ES-I3 (cell line): Measurements from ENCODE around the gene PARVG.

Experiments
- H3K36me3 ChIP-seq: 2 replicates; pipeline ENCODE4 v1.6.1; 2013; ENCODE audit warnings: mild to moderate bottlenecking, low read length, control low read depth, moderate library complexity; ENCODE audit not compliant: insufficient read depth
- H3K4me1 ChIP-seq: 2 replicates; pipeline ENCODE4 v1.6.1; 2013; ENCODE audit warnings: mild to moderate bottlenecking, control low read depth, low read length; ENCODE audit not compliant: insufficient read depth
- H3K9ac ChIP-seq: 2 replicates; pipeline ENCODE4 v1.6.1; 2013; ENCODE audit warnings: low read depth, mild to moderate bottlenecking, low read length, moderate library complexity
- H3K9me3 ChIP-seq: 2 replicates; pipeline ENCODE4 v1.6.1; 2013; ENCODE audit warnings: mild to moderate bottlenecking, low read length, moderate library complexity; ENCODE audit not compliant: control insufficient read depth, insufficient read depth

PARVG gene

GRCh38 chr22:44191036-44191454 lies 10.3 kb downstream of the PARVG start:
- no peaks in the 10 kb centered on the region for H3K36me3 ChIP-seq
- no peak overlapping the region for H3K9ac ChIP-seq
- no peaks in the 10 kb centered on the region for H3K9me3 ChIP-seq
- peaks cover 6% of the 10 kb centered on the region for H3K4me1 ChIP-seq

GRCh38 chr22:44192098-44192815 lies 11.5 kb downstream of the PARVG start:
- H3K9ac ChIP-seq: no peak overlapping the region

GRCh38 chr22:44192816-44193534 lies 12.2 kb downstream of the PARVG start:
- Histone ChIP-seq H3K4me1 (peaks cover 6% of the 10 kb centered on the region), H3K36me3 (no peaks in the 10 kb centered on the region), H3K9me3 (no peaks in the 10 kb centered on the region), H3K9ac (no peak overlapping the region)

More at GRCh38 chr22:44192098-44192815, 11.5 kb downstream of the PARVG start:
- peaks cover 6% of the 10 kb centered on the region for H3K4me1 ChIP-seq
- H3K9me3 ChIP-seq: no peaks in the 10 kb centered on the region
- no peaks in the 10 kb centered on the region for H3K36me3 ChIP-seq

GRCh38 chr22:44193535-44193891 lies 12.8 kb downstream of the PARVG start:
- H3K9ac ChIP-seq: no peak overlapping the region
- H3K4me1 ChIP-seq: peaks cover 6% of the 10 kb centered on the region
- H3K9me3 ChIP-seq: no peaks in the 10 kb centered on the region
- no peaks in the 10 kb centered on the region for H3K36me3 ChIP-seq

- H3K9ac ChIP-seq: no peak overlapping the region
- H3K36me3 ChIP-seq: no peaks in the 10 kb centered on the region
- H3K9me3 ChIP-seq: no peaks in the 10 kb centered on the region
- H3K4me1 ChIP-seq: peaks cover 6% of the 10 kb centered on the region
Observed at GRCh38 chr22:44194569-44194968, 13.8 kb downstream of the PARVG start.

GRCh38 chr22:44195189-44195871 lies 14.6 kb downstream of the PARVG start:
- H3K9me3 ChIP-seq: no peaks in the 10 kb centered on the region
- H3K9ac ChIP-seq: no peak overlapping the region
- H3K4me1 ChIP-seq: peaks cover 4% of the 10 kb centered on the region; the same call in 1 of the 2 replicates
- no peaks in the 10 kb centered on the region for H3K36me3 ChIP-seq

GRCh38 chr22:44196241-44196640 lies 15.5 kb downstream of the PARVG start:
- H3K9me3 ChIP-seq: no peaks in the 10 kb centered on the region
- H3K36me3 ChIP-seq: no peaks in the 10 kb centered on the region
- H3K9ac ChIP-seq: no peak overlapping the region
- H3K4me1 ChIP-seq: no peaks in the 10 kb centered on the region; the same call in 1 of the 2 replicates

- no peaks in the 10 kb centered on the region for H3K36me3 ChIP-seq
- H3K9me3 ChIP-seq: no peaks in the 10 kb centered on the region
- no peak overlapping the region for H3K9ac ChIP-seq
- no peaks in the 10 kb centered on the region; the same call in 1 of the 2 replicates for H3K4me1 ChIP-seq
Observed at GRCh38 chr22:44196731-44197131, 16.0 kb downstream of the PARVG start.

GRCh38 chr22:44197271-44197670 lies 16.5 kb downstream of the PARVG start:
- Histone ChIP-seq H3K9ac (no peak overlapping the region), H3K36me3 (no peaks in the 10 kb centered on the region), H3K9me3 (no peaks in the 10 kb centered on the region), H3K4me1 (no peaks in the 10 kb centered on the region; the same call in 1 of the 2 replicates)

GRCh38 chr22:44199164-44199563 lies 18.4 kb downstream of the PARVG start:
- Histone ChIP-seq H3K4me1 (no peaks in the 10 kb centered on the region), H3K36me3 (no peaks in the 10 kb centered on the region), H3K9ac (no peak overlapping the region), H3K9me3 (no peaks in the 10 kb centered on the region)

- no peaks in the 10 kb centered on the region for H3K36me3 ChIP-seq
- H3K9ac ChIP-seq: no peak overlapping the region
- H3K4me1 ChIP-seq: no peaks in the 10 kb centered on the region
- no peaks in the 10 kb centered on the region for H3K9me3 ChIP-seq
Observed at GRCh38 chr22:44199866-44200265, 19.1 kb downstream of the PARVG start.

GRCh38 chr22:44200451-44200850 lies 19.7 kb downstream of the PARVG start:
- H3K9me3 ChIP-seq: no peaks in the 10 kb centered on the region
- H3K9ac ChIP-seq: no peak overlapping the region
- no peaks in the 10 kb centered on the region for H3K36me3 ChIP-seq
- H3K4me1 ChIP-seq: no peaks in the 10 kb centered on the region

- H3K36me3 ChIP-seq: no peaks in the 10 kb centered on the region
- no peaks in the 10 kb centered on the region for H3K4me1 ChIP-seq
- no peak overlapping the region for H3K9ac ChIP-seq
- no peaks in the 10 kb centered on the region for H3K9me3 ChIP-seq
Observed at GRCh38 chr22:44200855-44201550, 20.3 kb downstream of the PARVG start.

- no peaks in the 10 kb centered on the region for H3K9me3 ChIP-seq
- H3K36me3 ChIP-seq: no peaks in the 10 kb centered on the region
- no peaks in the 10 kb centered on the region for H3K4me1 ChIP-seq
- no peak overlapping the region for H3K9ac ChIP-seq
Observed at GRCh38 chr22:44201665-44202064, 20.9 kb downstream of the PARVG start.
